Naive B cell (primary cell): Measurements from ENCODE around the gene CAMTA1. TPM values are rescaled to one million over a fixed set of nuclear protein-coding genes. Genes with fewer than 3 reads are reported as not detected.
A peak's percentile ranks its signal among the peaks of the same experiment; 100 is the strongest.

Source experiments
- ATAC-seq, 2 donors: fragments of 150-1000 bp; cut with Tn5 transposase; 2 replicates each; pipeline ENCODE4 v1.10.0; 2021; ENCODE audit warnings: low read depth in 2 of 2, mild to moderate bottlenecking in 2 of 2, moderate library complexity in 2 of 2
- DNase-seq: peaks from one replicate; pipeline ENCODE4 v3.0.0; 2022
- H3K27ac Mint-ChIP-seq, 6 donors: one replicate each; pipeline ENCODE4 v1.8.0; 2020 to 2022; ENCODE audit warnings: mild to moderate bottlenecking in 6 of 6, mixed read lengths in 6 of 6, moderate library complexity in 5 of 6, inconsistent platforms in 2 of 6
- H3K27me3 Mint-ChIP-seq, 3 donors: one replicate each; pipeline ENCODE4 v1.8.0; 2021 to 2022; ENCODE audit warnings: mixed read lengths in 3 of 3, mild to moderate bottlenecking in 1 of 3
- H3K36me3 Mint-ChIP-seq, 2 donors: one replicate each; pipeline ENCODE4 v1.8.0; 2020 to 2022; ENCODE audit warnings: mixed read lengths in 2 of 2, inconsistent platforms in 1 of 2, mild to moderate bottlenecking in 1 of 2
- H3K4me1 Mint-ChIP-seq, 3 donors: one replicate each; pipeline ENCODE4 v1.8.0; 2020 to 2022; ENCODE audit warnings: mixed read lengths in 3 of 3, inconsistent platforms in 1 of 3, mild to moderate bottlenecking in 1 of 3, moderate library complexity in 1 of 3
- H3K4me3 Mint-ChIP-seq, 8 donors: one replicate each; pipeline ENCODE4 v1.8.0; 2020 to 2022; ENCODE audit warnings: mild to moderate bottlenecking in 8 of 8, mixed read lengths in 8 of 8, moderate library complexity in 8 of 8, inconsistent platforms in 2 of 8
- H3K9me3 Mint-ChIP-seq, 7 donors: one replicate each; pipeline ENCODE4 v1.8.0; 2020 to 2022; ENCODE audit warnings: mixed read lengths in 7 of 7, mild to moderate bottlenecking in 5 of 7, inconsistent platforms in 2 of 7, moderate library complexity in 1 of 7
- polyA plus RNA-seq, 6 donors: library from polyadenylated mRNA; unstranded; fragments of 300-500 nt; fragmentation: Illumina TruSeq; gene quantifications; one replicate each; pipeline ENCODE4 v1.2.3, GENCODE V29; 2021; ENCODE audit warnings: low read depth in 6 of 6

The CAMTA1 gene
- polyA plus RNA-seq, 6 donors from 2014 or later, result 75.4 to 140 (median 88.8) TPM

- ATAC-seq (no peak), DNase-seq (no peak)
- no peaks in the 10 kb centered on the region for H3K4me1 Mint-ChIP-seq
- H3K9me3 Mint-ChIP-seq, result peaks cover 2 to 27% (median 12%) of the 10 kb centered on the region in 7 donors
- H3K27ac Mint-ChIP-seq, result no peak overlapping the region
- peaks cover 14 to 34% (median 21%) of the 10 kb centered on the region in 3 donors for H3K27me3 Mint-ChIP-seq
- H3K36me3 Mint-ChIP-seq, result no peaks in the 10 kb centered on the region
- H3K4me3 Mint-ChIP-seq, result no peak overlapping the region
Observed at GRCh38 chr1:7076572-7076971, 291.3 kb downstream of the CAMTA1 start.

DNA sequence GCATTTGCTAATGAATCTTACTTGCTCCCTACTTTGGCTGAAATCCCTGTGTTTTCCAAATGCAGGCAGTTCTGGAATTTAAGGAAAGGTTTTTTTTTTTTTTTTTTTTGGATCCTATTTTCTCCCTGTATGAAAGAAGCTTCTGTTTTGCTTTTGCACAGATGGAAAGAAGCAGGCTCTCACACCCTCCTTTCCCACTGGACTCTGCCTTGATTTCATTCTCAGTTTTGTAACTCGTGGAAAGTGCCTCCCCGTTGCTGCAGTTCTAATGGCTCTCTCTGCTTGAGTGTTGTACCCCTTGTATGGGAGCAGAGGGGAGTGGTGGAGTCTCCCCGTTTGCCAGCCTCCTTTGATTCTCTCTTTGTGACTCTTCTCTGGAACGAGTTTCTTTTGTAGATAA is 291.9 kb downstream of the CAMTA1 start:
- peak overlapping the region in 1 of 6 donors; percentile 11 for H3K27ac Mint-ChIP-seq
- ATAC-seq (no peak), DNase-seq (no peak)
- peaks cover 12 to 31% (median 19%) of the 10 kb centered on the region in 3 donors for H3K27me3 Mint-ChIP-seq
- H3K9me3 Mint-ChIP-seq, result peaks cover 2 to 27% (median 12%) of the 10 kb centered on the region in 7 donors
- no peaks in the 10 kb centered on the region for H3K4me1 Mint-ChIP-seq
- H3K36me3 Mint-ChIP-seq, result no peaks in the 10 kb centered on the region
- no peak overlapping the region for H3K4me3 Mint-ChIP-seq

GRCh38 chr1:7077970-7078369 is 292.7 kb downstream of the CAMTA1 start:
- Mint-ChIP-seq H3K36me3 (no peaks in the 10 kb centered on the region), H3K4me1 (no peaks in the 10 kb centered on the region), H3K4me3 (no peak overlapping the region), H3K27me3 (peaks cover 4 to 28% (median 14%) of the 10 kb centered on the region in 3 donors), H3K9me3 (peaks cover 2 to 27% (median 13%) of the 10 kb centered on the region in 7 donors), H3K27ac (no peak overlapping the region)
- no peak for ATAC-seq
- no peak for DNase-seq

- H3K4me1 Mint-ChIP-seq, result no peaks in the 10 kb centered on the region
- H3K9me3 Mint-ChIP-seq, result peaks cover 2 to 27% (median 13%) of the 10 kb centered on the region in 7 donors
- H3K27me3 Mint-ChIP-seq, result peaks cover 0 to 21% (median 5%) of the 10 kb centered on the region in 3 donors
- DNase-seq (no peak), ATAC-seq (no peak)
- H3K36me3 Mint-ChIP-seq, result no peaks in the 10 kb centered on the region
- H3K4me3 Mint-ChIP-seq, result no peak overlapping the region
- H3K27ac Mint-ChIP-seq, result no peak overlapping the region
Observed at GRCh38 chr1:7079637-7080036, 294.4 kb downstream of the CAMTA1 start.

DNA sequence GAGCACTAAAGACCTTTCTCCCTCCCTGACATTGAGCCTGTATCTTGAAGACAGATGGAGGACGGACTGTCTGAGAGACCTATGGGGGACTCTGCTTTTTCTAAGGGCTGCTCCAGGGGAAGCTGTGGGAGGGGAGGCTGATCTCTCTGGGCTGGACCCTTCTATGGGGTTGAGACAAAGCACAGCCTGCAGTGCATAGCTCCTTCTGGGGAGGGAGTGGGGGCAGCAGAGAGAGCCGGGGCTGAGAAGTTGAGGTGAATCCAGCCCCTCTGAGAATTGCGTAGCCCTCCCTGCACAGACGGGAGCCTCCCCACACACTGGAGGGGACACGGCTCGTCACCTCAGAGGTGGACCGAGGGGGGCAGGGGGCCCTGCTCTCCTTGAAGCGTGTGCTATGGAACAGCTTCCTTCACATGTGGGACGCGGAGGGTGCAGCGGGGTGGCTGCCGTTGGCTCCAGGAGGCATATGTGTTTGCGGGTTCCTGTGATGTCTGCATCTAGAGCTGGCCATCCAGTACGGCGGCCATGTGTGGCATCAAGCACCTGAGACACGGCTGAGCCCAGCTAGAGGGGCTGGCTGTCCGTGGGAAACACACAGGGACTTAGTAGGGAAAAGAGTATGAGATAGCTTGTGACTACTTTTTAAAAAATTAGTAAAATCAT is 299.1 kb downstream of the CAMTA1 start:
- H3K36me3 Mint-ChIP-seq, result no peaks in the 10 kb centered on the region
- H3K27ac Mint-ChIP-seq, result no peak overlapping the region
- peaks cover 0 to 20% (median 9%) of the 10 kb centered on the region in 7 donors for H3K9me3 Mint-ChIP-seq
- no peak overlapping the region for H3K4me3 Mint-ChIP-seq
- no peak for ATAC-seq
- no peak for DNase-seq
- peaks cover 0 to 12% (median 0%) of the 10 kb centered on the region in 3 donors for H3K27me3 Mint-ChIP-seq
- H3K4me1 Mint-ChIP-seq, result no peaks in the 10 kb centered on the region

- no peaks in the 10 kb centered on the region for H3K36me3 Mint-ChIP-seq
- no peak for ATAC-seq
- H3K4me1 Mint-ChIP-seq, result no peaks in the 10 kb centered on the region
- H3K27ac Mint-ChIP-seq, result no peak overlapping the region
- H3K9me3 Mint-ChIP-seq, result peaks cover 0 to 9% (median 5%) of the 10 kb centered on the region in 7 donors
- no peak for DNase-seq
- peaks cover 0 to 12% (median 0%) of the 10 kb centered on the region in 3 donors for H3K27me3 Mint-ChIP-seq
- no peak overlapping the region for H3K4me3 Mint-ChIP-seq
Observed at GRCh38 chr1:7085521-7085920, 300.3 kb downstream of the CAMTA1 start.

DNA sequence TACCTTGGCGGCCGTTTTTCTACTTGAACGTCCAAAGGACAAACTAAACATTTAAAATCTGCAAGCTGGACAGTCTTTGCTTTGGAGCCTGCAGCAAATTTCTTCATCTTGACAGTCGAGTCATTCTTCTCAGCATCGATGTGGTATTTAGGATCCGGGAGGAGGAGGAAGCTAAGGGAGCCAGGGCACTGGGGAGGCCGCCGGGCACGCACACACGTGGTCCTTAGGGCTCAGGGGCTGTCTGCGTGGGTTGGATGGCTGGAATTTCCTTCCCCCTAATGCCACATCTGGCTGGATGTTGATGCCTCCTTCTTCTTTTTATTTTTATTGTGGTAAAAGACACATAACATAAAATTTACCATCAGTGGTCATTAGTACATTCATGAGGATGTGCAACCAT is 300.9 kb downstream of the CAMTA1 start:
- DNase-seq (no peak), ATAC-seq (no peak)
- Mint-ChIP-seq H3K36me3 (no peaks in the 10 kb centered on the region), H3K9me3 (peaks cover 0 to 6% (median 1%) of the 10 kb centered on the region in 7 donors), H3K27ac (no peak overlapping the region), H3K4me1 (no peaks in the 10 kb centered on the region), H3K27me3 (peaks cover 0 to 12% (median 0%) of the 10 kb centered on the region in 3 donors), H3K4me3 (no peak overlapping the region)

- peaks cover 0 to 7% (median 0%) of the 10 kb centered on the region in 3 donors for H3K27me3 Mint-ChIP-seq
- peaks cover 0 to 1% (median 0%) of the 10 kb centered on the region in 7 donors for H3K9me3 Mint-ChIP-seq
Observed at GRCh38 chr1:7087888-7088287, 302.6 kb downstream of the CAMTA1 start.

DNA sequence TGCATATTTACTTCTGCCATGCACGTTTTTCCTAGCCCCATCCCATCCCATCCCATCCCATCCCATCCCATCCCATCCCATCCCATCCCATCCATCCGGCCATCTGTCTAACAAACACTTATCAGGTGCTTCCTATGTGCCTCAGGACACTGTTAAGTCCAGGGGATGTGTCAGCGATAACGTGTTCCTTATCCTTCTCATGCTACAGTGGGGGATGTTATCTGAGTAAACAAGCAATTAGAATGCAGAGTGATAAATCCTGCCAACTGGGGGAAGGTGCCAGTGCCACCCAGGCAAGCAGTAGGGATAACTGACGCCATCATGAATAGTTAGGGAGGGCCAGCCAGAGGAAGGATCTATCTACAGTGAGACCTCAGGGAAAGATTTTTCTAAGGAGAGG is 304.2 kb downstream of the CAMTA1 start:
- Mint-ChIP-seq H3K9me3 (no peaks in the 10 kb centered on the region), H3K27ac (no peak overlapping the region), H3K36me3 (no peaks in the 10 kb centered on the region), H3K4me1 (no peaks in the 10 kb centered on the region), H3K4me3 (no peak overlapping the region), H3K27me3 (peaks cover 0 to 6% (median 0%) of the 10 kb centered on the region in 3 donors)
- ATAC-seq, result no peak
- no peak for DNase-seq

More at GRCh38 chr1:7087888-7088287, 302.6 kb downstream of the CAMTA1 start:
- ATAC-seq, result no peak
- Mint-ChIP-seq H3K4me3 (no peak overlapping the region), H3K4me1 (no peaks in the 10 kb centered on the region), H3K27ac (no peak overlapping the region), H3K36me3 (no peaks in the 10 kb centered on the region)
- no peak for DNase-seq

GRCh38 chr1:7093297-7093696 is 308.0 kb downstream of the CAMTA1 start:
- Mint-ChIP-seq H3K4me3 (no peak overlapping the region), H3K36me3 (no peaks in the 10 kb centered on the region), H3K27ac (no peak overlapping the region), H3K9me3 (no peaks in the 10 kb centered on the region), H3K4me1 (no peaks in the 10 kb centered on the region), H3K27me3 (peaks cover 9 to 22% (median 15%) of the 10 kb centered on the region in 3 donors)
- ATAC-seq (no peak), DNase-seq (no peak)

GRCh38 chr1:7094086-7094485 is 308.8 kb downstream of the CAMTA1 start:
- no peak for ATAC-seq
- DNase-seq, result no peak
- Mint-ChIP-seq H3K9me3 (no peaks in the 10 kb centered on the region), H3K27me3 (peaks cover 9 to 22% (median 15%) of the 10 kb centered on the region in 3 donors), H3K27ac (no peak overlapping the region), H3K36me3 (no peaks in the 10 kb centered on the region), H3K4me3 (no peak overlapping the region), H3K4me1 (no peaks in the 10 kb centered on the region)

DNA sequence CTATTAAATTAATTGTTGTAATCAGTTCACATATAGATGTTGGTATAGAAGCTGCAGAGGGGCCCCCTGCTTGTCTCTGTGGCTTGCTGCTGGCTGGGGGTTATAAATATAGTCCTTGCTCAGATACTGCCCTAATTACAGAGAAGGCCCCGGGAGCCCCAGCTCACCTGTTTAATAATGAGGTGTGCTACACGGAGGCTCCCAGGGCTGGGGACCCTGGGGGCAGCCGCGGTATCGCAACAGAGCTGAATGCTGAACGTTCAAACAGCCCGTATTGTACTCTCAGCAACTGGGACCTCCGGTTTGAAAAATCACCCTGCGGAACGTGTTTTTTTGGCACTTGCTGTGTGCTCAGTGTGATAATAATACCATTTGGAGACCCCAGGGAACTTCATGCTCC is 309.3 kb downstream of the CAMTA1 start:
- no peak overlapping the region for H3K27ac Mint-ChIP-seq
- DNase-seq (no peak), ATAC-seq (no peak)
- no peaks in the 10 kb centered on the region for H3K4me1 Mint-ChIP-seq
- peaks cover 9 to 22% (median 15%) of the 10 kb centered on the region in 3 donors for H3K27me3 Mint-ChIP-seq
- no peaks in the 10 kb centered on the region for H3K9me3 Mint-ChIP-seq
- H3K36me3 Mint-ChIP-seq, result no peaks in the 10 kb centered on the region
- no peak overlapping the region for H3K4me3 Mint-ChIP-seq

DNA sequence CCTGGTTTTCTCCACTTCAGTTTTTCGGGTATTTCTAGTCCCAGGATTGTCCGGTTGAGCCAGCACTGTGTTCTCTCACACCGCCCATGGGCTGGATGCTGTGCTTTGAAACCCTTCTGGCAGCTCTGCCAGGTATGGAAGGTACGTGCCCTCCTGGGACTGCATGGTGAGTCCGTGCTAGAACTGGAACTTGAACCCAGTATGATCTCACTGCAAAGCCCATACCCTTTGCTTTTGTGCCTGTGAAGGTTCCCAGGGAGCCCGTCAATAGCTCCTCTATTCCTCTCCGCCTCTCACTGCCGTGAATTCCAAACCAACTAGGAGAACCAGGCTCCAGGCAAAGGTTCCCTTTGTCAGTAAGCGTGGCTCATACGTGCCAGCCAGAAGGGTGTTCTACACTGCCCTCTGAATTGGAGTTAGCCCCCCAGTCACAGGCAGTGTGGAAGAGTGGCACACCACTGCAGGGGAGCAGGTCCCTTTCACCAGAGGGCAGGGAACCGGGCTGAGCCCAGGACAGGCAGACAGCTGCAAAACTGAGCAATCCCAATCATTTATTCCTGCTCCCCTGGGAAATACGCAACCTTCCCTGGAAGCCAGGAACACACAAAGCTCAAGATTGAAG is 310.2 kb downstream of the CAMTA1 start:
- H3K27me3 Mint-ChIP-seq, result peaks cover 9 to 28% (median 22%) of the 10 kb centered on the region in 3 donors
- H3K4me1 Mint-ChIP-seq, result no peaks in the 10 kb centered on the region
- H3K4me3 Mint-ChIP-seq, result peak overlapping the region in 1 of 8 donors; percentile 51
- no peak for ATAC-seq
- H3K36me3 Mint-ChIP-seq, result no peaks in the 10 kb centered on the region
- no peaks in the 10 kb centered on the region for H3K9me3 Mint-ChIP-seq
- DNase-seq, result no peak
- H3K27ac Mint-ChIP-seq, result no peak overlapping the region

- ATAC-seq, result no peak
- Mint-ChIP-seq H3K36me3 (no peaks in the 10 kb centered on the region), H3K9me3 (no peaks in the 10 kb centered on the region), H3K27me3 (peaks cover 9 to 29% (median 25%) of the 10 kb centered on the region in 3 donors), H3K4me1 (no peaks in the 10 kb centered on the region), H3K27ac (no peak overlapping the region), H3K4me3 (no peak overlapping the region)
- no peak for DNase-seq
Observed at GRCh38 chr1:7097938-7098592, 312.8 kb downstream of the CAMTA1 start.
